Stimulated activated CD4-positive, alpha-beta T cell treated with anti-CD3 and anti-CD28 coated beads, Interleukin-4, amount 100 ng/mL, for 24 hours (primary cell): ENCODE measurements around the gene GALK1.

Experiments used
- DNase-seq: peaks from one replicate; pipeline ENCODE4 v3.0.0-alpha.2; 2020

GALK1 gene

DNA sequence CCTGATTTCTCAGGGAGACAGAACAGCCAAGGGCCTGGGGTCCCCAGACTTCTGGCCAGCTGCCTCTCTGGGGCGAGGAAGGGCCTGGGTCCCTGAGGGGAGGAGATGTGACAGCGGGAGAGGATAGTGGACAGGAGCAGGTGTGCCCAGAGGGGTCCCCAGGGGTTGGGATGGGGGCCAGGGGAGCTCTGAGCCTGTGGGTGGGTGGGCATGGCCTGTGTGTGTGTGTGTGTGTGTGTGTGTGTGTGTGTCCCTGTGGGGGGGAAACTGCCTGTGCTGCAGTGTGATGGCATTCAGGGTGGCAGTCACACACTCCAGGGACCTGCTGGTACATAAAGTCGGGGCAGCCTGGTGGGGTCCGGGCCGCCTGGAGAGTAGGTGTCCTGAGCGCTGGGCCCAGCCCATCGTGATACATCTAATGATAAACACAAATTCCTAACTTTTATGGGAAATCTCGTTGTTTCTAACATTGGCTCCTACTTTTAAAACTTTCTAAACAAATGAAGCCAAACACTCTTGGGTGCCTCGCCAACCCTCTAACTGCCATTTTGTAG is 42.4 kb downstream of the GALK1 start:
- DNase-seq = no peak

DNA sequence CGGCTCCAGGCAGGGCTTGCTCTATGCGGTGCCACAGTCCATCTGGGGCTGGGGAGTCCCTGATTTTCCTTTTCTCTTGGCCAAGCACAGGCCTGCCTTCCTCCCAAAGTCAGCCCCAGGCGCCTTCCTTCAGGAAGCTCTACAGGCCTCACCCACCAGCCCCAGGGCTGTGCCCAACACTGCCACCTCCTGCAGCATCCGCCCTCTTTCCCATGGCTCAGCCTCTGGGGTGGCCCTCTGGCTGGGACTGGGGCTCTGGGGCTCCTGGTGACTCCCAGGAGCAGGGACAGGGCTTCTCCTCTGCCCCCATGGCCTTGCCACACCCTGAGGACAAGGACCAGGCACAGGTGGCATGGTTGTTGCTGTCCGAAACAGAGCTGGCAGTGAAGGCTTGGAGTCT is 42.9 kb downstream of the GALK1 start:
- no peak for DNase-seq

DNA sequence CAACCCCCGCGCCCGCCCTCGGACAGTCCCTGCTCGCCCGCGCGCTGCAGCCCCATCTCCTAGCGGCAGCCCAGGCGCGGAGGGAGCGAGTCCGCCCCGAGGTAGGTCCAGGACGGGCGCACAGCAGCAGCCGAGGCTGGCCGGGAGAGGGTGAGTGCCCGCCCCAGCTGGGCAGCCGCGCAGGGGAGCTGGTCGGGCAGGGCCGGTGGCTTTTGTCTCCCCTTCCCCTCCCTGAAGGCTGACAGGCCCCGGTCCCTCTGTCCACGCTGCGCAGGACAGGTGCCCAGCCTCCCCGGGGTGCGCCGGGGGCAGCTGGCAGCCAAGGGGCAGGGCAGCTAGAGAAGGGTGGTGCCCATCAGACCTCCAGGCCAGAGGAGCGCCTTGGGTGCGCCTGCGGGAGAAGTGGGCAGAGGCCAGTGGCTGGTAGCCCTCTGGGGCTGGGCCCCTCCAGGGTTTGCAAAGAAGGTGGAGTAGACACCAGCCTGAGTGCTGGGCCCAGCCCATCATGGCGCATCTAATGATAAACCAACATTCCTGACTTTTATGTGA is 43.5 kb downstream of the GALK1 start:
- no peak for DNase-seq

DNA sequence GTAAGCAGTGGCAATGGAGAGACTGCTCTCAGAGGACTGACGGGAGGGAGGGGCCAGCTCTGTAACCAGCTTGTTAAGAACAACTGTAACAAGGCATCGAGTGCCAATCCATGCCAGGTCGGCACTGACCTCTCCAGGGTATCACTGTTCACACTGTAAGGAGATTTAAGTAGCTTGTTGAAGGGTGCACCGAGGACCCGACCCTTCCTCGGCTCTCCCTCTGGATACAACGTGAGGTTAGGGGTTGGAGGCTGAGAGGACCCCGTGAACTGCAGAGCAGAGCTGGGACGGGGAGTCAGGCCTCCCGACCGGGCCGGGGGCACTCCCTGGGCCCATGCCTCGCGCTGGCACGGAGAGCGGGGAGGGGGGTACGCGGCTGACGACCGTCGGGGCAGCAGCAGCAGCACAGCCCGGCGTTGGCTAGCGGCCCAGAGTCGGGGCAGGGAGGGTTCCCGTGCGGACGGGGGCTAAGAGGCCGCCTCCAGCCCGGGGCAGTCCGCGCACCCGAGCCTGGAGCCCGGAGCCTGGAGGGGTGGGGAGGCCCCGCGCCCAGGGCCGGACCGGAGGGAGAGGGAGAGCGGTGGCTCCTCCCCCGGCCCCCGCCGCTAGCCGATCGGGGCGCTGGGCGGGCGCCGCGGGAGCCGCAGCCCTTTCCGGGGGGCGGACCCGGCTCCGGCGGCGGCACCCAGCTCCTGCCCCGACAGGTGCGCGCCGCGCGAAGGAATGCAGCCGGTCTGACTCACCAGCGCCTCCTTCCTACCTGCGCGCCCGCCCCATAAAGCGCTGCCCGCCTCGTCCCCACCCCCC is 44.1 kb downstream of the GALK1 start, which contains the start of gene ITGB4:
Gene ITGB4, plus strand, starts transcription at position 804 of the 807 bp plus-strand sequence. CDS start 3,245 bp downstream, outside the sequence.
- DNase-seq = peak; percentile 41

DNA sequence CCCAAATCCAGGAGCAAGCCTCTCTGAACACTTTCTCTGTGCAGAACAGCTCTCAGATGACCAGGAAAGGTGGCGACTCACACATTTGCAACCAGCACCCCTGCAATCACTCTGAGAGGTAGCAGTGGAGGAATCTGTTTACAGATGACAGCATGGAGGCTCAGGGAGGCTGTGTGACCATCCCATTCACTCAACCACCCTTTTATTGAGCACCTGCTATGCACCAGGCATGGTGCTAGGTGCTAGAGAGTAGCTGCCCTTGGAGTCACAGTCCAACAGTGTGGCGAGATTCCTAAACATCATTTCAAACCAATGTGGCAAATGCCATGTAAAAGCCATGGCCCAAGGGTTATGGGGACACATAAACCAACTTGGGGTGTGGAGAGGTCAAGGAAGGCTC is 45.3 kb downstream of the GALK1 start:
- DNase-seq = no peak

DNA sequence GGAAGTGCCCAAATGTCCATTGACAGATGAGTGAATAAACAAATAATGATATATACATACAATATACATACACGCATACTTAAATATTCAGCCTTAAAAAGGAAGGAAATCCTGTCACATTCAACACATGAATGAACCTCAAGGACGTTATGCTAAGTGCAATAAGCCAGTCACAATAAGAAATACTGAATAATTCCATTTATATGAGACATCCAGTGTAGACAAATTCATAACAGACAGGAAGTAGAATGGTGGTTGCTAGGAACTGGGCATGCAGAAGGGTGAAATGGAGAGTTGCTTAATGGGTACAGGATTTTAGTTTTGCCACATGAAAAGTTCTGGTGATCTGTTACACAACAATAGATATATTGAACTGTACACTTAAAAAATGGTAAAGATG is 52.5 kb downstream of the GALK1 start:
- no peak for DNase-seq
